Thyroid gland (tissue), 4 donors: Measurements from ENCODE around the gene SRPK3.

Experiments
- POLR2A ChIP-seq, 2 donors: fragments of 450-650 bp; IDR thresholded peaks; one replicate each; pipeline ENCODE4 v1.6.1; 2017; ENCODE audit warnings: antibody characterized with exemption in 2 of 2, mild to moderate bottlenecking in 2 of 2, moderate library complexity in 1 of 2
- TF ChIP-seq, protein P1 (sequence below), 6 experiments: fragments of 200-600 bp in 3 of 6; fragments of 450-650 bp in 3 of 6; sonication (generic) in 3 of 6; IDR thresholded peaks; one replicate each; pipeline ENCODE4 v1.5.1; 2016 to 2019; ENCODE audit warnings: antibody characterized with exemption in 6 of 6, mild to moderate bottlenecking in 2 of 6, inconsistent platforms in 1 of 6, moderate library complexity in 1 of 6

DNA sequence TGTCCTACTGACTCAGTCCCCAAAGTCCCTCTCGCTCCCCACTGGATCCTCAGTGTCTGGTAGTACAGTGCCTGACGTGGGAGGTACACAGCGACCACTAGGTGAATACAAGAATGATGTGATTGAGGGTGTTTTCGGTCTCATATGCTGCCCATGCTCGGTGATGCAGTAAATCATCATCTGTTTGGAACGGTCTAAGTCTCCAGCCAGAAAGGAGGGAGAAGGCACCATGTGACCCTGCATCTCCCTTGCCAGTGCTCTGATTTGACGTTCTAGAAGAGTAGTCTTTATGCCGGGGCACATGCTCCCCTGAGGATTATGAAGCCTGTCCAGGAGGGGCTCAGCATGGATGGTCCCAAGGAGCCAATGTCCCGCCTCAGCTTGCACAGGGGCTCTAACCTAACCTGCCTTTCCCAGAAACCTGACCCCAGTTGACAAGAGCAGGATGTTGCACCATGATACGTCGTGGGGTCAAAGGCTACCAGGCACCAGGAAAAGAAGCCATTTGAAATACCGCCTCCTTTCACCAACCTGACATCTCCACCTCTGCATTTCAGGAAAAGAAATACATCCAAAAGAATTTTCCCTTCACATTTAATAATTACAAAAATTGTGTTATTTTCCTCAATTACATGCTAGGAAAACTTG is 30.6 kb upstream of the SRPK3 start:
- TF ChIP-seq, protein P1, sequence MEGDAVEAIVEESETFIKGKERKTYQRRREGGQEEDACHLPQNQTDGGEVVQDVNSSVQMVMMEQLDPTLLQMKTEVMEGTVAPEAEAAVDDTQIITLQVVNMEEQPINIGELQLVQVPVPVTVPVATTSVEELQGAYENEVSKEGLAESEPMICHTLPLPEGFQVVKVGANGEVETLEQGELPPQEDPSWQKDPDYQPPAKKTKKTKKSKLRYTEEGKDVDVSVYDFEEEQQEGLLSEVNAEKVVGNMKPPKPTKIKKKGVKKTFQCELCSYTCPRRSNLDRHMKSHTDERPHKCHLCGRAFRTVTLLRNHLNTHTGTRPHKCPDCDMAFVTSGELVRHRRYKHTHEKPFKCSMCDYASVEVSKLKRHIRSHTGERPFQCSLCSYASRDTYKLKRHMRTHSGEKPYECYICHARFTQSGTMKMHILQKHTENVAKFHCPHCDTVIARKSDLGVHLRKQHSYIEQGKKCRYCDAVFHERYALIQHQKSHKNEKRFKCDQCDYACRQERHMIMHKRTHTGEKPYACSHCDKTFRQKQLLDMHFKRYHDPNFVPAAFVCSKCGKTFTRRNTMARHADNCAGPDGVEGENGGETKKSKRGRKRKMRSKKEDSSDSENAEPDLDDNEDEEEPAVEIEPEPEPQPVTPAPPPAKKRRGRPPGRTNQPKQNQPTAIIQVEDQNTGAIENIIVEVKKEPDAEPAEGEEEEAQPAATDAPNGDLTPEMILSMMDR (IDR thresholded peaks at IDR 0.05): no peak
- no peak for TF ChIP-seq POLR2A (IDR thresholded peaks at IDR 0.05)
